ENCODE data around the gene TTC7B.

The TTC7B gene

DNA sequence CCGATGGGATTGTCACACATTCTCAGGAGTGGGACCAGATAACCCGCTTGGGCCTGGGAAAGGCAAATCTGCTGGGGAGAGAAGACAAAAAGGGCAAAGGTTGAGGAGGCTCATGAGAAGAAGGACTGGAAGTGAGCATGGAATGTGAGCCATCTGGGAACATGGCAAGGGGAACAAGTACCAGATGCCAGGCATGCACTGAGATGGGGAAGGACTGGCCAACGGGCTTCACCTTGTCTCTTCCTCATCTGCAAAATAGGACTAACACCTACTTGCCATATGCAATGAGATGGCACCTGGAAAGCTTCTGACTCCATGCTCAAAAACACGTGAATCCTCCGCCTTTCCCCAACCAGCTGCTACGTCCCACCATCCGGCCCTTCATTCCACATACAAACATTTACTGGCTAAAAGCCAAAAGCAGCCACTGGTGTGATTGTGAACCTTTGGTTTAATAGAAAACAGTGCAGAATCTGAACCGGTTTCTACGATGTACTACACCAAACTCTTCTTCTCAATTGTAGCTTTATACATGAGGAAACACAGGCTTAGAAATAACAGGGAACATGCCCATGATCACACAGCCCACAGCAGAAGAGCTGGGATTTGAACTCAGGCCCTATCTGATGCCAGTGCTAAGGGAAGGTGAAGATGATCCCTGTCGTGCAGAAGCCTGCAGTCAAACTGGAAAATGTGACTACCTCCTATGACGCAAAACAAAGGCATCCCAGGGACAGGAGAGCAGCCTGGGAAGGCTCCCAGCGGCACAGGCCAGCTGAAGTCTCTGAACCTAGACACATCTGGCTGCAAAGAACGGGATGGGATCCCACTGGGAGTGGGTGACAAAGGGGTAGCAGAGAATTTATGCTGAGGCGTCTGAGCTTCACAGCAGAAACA is 112.1 kb downstream of the TTC7B start:
- H3K27ac ChIP-seq: no peak overlapping the region
- no peak for TF ChIP-seq ZFX (IDR thresholded peaks at IDR 0.05)
- TF ChIP-seq, protein P1, sequence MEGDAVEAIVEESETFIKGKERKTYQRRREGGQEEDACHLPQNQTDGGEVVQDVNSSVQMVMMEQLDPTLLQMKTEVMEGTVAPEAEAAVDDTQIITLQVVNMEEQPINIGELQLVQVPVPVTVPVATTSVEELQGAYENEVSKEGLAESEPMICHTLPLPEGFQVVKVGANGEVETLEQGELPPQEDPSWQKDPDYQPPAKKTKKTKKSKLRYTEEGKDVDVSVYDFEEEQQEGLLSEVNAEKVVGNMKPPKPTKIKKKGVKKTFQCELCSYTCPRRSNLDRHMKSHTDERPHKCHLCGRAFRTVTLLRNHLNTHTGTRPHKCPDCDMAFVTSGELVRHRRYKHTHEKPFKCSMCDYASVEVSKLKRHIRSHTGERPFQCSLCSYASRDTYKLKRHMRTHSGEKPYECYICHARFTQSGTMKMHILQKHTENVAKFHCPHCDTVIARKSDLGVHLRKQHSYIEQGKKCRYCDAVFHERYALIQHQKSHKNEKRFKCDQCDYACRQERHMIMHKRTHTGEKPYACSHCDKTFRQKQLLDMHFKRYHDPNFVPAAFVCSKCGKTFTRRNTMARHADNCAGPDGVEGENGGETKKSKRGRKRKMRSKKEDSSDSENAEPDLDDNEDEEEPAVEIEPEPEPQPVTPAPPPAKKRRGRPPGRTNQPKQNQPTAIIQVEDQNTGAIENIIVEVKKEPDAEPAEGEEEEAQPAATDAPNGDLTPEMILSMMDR (conservative IDR thresholded peaks at IDR 0.05): no peak

DNA sequence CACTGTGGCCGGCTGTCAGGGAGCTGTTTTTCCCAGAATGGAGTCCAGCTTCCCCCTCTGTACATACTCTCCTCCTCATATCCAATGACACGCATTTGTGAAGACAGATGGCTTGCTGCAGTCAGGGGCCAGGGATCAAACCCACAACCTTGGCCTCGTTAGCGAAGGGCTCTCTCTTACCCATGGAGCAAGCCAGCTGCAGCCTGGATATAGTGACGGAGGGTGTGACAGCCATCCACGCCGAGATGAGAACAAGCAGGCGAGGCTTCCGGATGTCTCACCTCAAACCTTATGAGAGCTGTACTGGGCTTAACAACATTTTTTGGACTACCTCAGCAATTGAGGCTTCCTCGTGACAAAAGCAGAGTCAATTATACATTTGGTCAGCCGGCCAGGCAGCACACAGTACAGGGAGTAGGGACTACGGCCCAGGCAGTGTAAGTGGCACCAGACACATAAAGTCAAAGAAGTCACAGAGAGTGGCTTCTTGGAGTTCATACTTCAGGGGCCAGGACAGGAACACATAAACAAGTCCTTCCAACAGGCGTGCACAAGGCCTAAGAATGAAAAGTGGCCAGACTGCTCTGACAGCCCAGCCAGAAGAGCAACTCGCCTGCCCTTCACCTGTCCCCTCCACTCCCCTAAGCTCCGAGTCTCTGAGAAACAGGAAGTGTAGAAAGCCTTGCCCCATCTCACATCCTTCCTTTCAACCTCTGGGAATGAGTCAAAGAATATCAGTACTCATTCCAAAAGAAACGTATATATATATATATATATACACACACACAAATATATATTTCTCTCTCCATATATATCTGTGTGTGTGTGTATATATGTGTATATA is 115.1 kb downstream of the TTC7B start:
- TF ChIP-seq, protein P1 (conservative IDR thresholded peaks at IDR 0.05): no peak
- no peak for TF ChIP-seq ZFX (IDR thresholded peaks at IDR 0.05)
- no peak overlapping the region for H3K27ac ChIP-seq

DNA sequence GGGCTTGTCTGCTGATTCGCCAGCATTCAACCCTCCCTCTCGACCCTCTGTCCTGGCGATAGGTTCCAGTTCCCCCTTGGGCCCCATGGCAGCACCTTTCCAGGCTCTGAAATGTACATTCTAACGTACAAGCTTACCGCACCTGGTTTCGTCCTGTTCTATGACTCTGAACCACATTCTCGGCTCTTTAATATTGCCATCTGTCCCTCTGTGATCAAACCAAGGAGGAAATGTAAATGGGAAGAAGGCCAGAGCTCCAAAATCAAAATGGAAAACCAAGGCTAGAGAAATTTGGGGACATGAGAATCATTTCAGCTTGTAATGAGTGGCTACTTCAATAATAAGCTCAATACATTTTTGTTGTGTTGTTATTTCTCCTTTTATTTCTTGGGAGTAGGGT is 117.2 kb downstream of the TTC7B start:
- no peak overlapping the region for H3K27ac ChIP-seq
- TF ChIP-seq ZFX (IDR thresholded peaks at IDR 0.05): no peak
- TF ChIP-seq, protein P1 (conservative IDR thresholded peaks at IDR 0.05): no peak

DNA sequence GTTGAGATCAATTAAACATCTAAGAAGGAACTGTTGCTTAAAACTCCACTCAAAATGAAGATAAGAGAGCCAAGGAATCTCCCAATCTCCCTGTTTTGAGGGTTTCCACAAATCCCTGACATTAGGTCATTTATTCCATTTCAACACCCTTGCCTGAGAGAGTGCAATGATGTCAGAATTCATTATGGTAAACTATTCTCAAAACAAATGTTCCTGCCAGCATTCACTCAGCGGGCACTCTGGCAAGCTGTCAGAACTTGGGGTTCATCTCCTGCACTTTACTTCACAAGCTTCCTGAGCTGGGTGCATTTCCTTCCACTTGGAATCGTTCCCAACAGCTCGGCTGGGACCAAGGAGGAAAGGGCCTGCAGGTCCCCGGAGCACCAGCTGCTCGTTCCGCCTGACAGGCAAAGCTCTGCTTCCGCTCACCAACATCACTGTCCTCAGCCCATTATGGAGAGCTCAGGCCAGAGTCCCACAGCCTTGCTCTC is 117.8 kb downstream of the TTC7B start:
- TF ChIP-seq ZFX (IDR thresholded peaks at IDR 0.05): no peak
- TF ChIP-seq, protein P1 (conservative IDR thresholded peaks at IDR 0.05): no peak
- H3K27ac ChIP-seq: no peak overlapping the region

DNA sequence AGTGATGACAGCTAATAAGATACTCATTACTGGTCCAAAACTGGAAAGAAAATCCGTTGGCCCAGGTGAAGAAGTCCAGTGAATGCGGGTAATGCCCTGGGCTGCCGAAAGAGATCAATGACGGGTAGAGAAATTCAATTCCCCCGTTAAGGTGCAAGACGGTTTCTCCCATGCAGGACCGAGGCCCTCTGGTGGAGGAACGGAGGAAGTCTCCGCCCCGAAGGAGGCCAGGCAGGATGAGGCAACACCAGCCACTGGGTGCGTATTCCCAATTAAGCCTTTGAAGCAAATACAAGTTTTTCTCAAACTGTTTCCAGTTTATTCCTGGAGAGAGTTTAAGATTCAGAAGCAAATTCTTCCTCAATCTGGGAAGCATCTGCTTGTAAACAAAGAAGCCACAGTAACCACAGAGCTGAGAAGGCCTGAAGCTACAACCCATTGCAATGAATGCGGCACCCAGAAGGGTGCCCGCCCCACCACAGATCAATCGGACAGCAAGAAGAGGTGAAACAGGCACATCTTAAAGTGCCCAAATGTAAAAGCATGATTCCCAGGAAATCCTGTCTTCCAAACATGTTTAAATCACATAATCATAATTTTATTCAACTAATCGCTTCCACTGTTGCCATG is 118.5 kb downstream of the TTC7B start:
- no peak overlapping the region for H3K27ac ChIP-seq
- no peak for TF ChIP-seq ZFX (IDR thresholded peaks at IDR 0.05)
- TF ChIP-seq, protein P1 (conservative IDR thresholded peaks at IDR 0.05): peak; percentile 97

DNA sequence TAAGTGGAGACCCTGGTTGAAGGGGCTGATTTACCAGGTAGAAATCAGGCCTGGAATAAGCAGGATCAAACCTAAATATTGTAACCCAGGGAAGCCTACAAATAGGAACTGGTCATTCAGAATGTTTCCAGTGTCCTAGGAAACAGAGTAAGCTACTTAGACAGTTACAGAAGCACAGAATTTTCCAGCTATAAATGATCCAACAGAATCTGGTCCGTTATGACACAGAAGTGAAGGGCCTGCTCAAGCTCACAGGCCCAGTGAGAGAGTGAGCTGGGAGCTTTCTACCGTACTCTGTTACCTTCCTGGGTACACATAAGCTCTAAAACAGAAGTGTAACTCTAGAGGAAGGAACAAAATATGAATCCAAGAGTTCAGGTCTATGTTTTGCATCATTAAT is 119.1 kb downstream of the TTC7B start:
- no peak for TF ChIP-seq ZFX (IDR thresholded peaks at IDR 0.05)
- TF ChIP-seq, protein P1 (conservative IDR thresholded peaks at IDR 0.05): no peak
- H3K27ac ChIP-seq: no peak overlapping the region

Measured in C4-2B (cell line).